Measurements from ENCODE around the gene GSE1. TPM values are rescaled to one million over a fixed set of nuclear protein-coding genes. Genes with fewer than 3 reads are reported as not detected.

Gene GSE1
- total and polyA plus RNA-seq, 9 of the 15 experiments (the other 6 are each of a cell fraction or from before 2014, with no cell fraction given), result 12.2 to 244 (median 57.9) TPM

GRCh38 chr16:85711982-85712587 lies 99.0 kb downstream of the GSE1 start (continued):
- TF ChIP-seq ZNF280A (IDR thresholded peaks at IDR 0.05; ENCODE audit: low read depth, partially characterized antibody) (peak; percentile 30), MAFF (IDR thresholded peaks at IDR 0.05; ENCODE audit: low read length) (peak; percentile 6; the same call in 1 of the 2 replicates), YY1 (IDR thresholded peaks at IDR 0.05; ENCODE audit: borderline replicate concordance in 1 of 3, control insufficient read depth in 1 of 3, extremely low read depth in 1 of 3, insufficient read depth in 3 of 3, insufficient read length in 1 of 3, insufficient replicate concordance in 2 of 3, low read depth in 1 of 3, low read length in 2 of 3) (peak in 2 of 3 experiments; percentile 23 to 64)

- Histone ChIP-seq H3K4me2 (ENCODE audit: insufficient read depth, low read length) (no peak overlapping the region), H3K36me3 (ENCODE audit: control insufficient read depth, insufficient read depth, low read length) (no peaks in the 10 kb centered on the region), H3K4me1 (replicated peaks in 1 of 2; ENCODE audit: control insufficient read depth in 2 of 2, insufficient read depth in 2 of 2, low read length in 2 of 2) (peaks cover 0 to 35% of the 10 kb centered on the region in 2 experiments; a peak in 2 of 5 replicates), H3K9me3 (replicated peaks; ENCODE audit: control insufficient read depth, insufficient read depth, low read depth, low read length) (peaks cover 6% of the 10 kb centered on the region), H3K79me2 (ENCODE audit: control insufficient read depth, insufficient read depth, low read length) (no peaks in the 10 kb centered on the region), H3K9me1 (ENCODE audit: control insufficient read depth, insufficient read depth, low read length) (no peaks in the 10 kb centered on the region), H3K9ac (ENCODE audit: insufficient read depth in 1 of 2, low read depth in 2 of 2, low read length in 2 of 2) (no peak overlapping the region), H2AFZ (ENCODE audit: low read depth, low read length) (no peak overlapping the region), H3K27ac (ENCODE audit: extremely low read depth, low read depth, low read length) (no peak overlapping the region), H4K20me1 (replicated peaks; ENCODE audit: control insufficient read depth, insufficient read depth, low read length) (0 out of 2 replicates have a peak, but pooled peaks cover 8% of the 10 kb centered on the region), H3K4me3 (no peak overlapping the region), H3K27me3 (ENCODE audit: control insufficient read depth in 2 of 2, insufficient read depth in 2 of 2, low read length in 2 of 2) (peaks cover 30 to 62% of the 10 kb centered on the region in 2 experiments)
- CTCF ChIA-PET (ENCODE audit: low intra/inter-chr PET ratio), result no interaction called here
- WGBS (ENCODE audit: insufficient coverage, low coverage, missing lambda C conversion rate), result 4% methylated on average over 9 of the region's 9 CpGs
- in situ Hi-C loops (cut with MboI) (loop anchor here (10.0 kb wide), 1 partner anchor 288 kb away; no protein-coding TSS in a partner anchor), intact Hi-C loops (cut with micrococcal nuclease) (loop anchor here (10.0 kb wide), 1 partner anchor 138 kb away; no protein-coding TSS in a partner anchor)
- POLR2A ChIA-PET, result no interaction called here
- FAIRE-seq (no peak), DNase-seq (ENCODE audit: extremely low read depth in 1 of 4, low spot score in 3 of 4) (no peak), ATAC-seq (no peak)
- no peak for TF ChIP-seq CBFA2T3 (IDR thresholded peaks at IDR 0.05)
- no peak for TF ChIP-seq STAT5A (IDR thresholded peaks at IDR 0.05; ENCODE audit: borderline replicate concordance, low read length)
- no peak for TF ChIP-seq RBM17 (IDR thresholded peaks at IDR 0.05; ENCODE audit: borderline replicate concordance, low read depth, low read length)
- no peak for TF ChIP-seq CBFB (CRISPR knock-in tag; IDR thresholded peaks at IDR 0.05)
- TF ChIP-seq TOE1 (IDR thresholded peaks at IDR 0.05; ENCODE audit: borderline replicate concordance), result no peak
- no peak for TF ChIP-seq TOE1 (CRISPR knock-in tag; IDR thresholded peaks at IDR 0.05; ENCODE audit: borderline replicate concordance, low read depth)
- no peak for TF ChIP-seq ZBTB1 (CRISPR knock-in tag; IDR thresholded peaks at IDR 0.05; ENCODE audit: borderline replicate concordance, low read depth)
- no peak for TF ChIP-seq HMBOX1 (IDR thresholded peaks at IDR 0.05)
- TF ChIP-seq LARP7 (IDR thresholded peaks at IDR 0.05), result no peak
- no peak for TF ChIP-seq KDM1A (IDR thresholded peaks at IDR 0.05)
- BruUV-seq (replicated peaks), result no TSS peak
Observed at GRCh38 chr16:85712801-85713200, 99.7 kb downstream of the GSE1 start.
